ENCODE data around the gene TSPAN9.

Gene TSPAN9

DNA sequence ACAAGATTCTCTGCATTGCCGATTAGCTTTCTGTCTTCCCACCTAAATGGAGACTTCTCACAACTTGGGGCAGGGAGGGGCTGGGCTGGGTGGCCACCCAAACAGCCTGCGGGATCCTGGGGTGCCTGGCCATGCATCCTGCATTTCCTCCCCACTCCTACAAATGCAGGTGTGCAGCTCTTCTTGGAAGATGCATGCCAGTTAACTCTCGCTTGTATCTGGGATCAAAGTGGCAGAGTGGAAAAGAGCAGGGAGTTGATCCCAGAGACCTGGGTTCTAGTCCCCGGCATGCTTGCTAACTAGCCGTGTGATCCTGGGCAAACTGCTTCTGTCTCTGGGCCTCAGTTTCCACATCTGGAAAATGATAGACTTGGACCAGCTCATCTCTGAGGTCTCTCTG, 136.6 kb downstream of the TSPAN9 start:
- no peak for DNase-seq

DNA sequence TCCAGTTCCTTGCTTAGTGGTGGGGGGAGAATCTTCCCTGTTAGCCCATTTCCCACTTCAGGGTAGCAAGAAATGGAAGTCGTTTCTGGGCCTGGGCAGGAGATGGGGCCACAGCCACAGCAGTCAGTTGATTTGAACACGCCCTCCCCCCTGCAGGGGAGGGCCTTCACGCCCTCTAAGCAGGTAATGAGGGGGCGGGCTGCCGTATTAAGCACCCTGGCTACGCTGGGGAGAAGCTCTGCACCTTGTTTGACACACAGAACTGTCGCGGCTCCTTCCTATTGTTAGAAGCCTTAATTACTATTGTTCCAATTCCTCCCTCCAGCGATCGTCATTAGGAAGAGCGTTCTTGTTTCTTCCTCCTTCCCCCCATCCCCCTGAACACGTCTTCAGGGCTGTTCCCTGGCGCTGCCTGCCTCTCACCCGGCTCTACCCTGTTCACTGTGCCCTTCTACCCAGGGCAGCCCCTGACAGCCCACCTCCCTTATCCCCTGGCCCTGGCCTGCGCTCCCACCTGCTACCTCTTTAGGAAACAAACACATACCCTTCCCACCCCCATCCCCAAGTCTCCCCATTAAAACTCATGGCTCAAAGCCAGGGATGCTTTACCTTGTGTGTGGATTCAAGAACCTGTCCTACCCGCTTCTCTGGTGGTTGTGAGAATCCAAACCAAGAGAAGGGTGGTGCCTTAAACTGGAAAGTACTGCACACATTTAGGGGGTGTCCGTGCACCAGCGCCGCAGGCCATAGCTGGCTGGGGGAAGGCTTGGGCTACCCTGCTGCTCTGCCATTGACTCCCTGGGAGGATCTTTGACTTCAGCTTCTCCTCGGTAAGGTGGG, 137.6 kb downstream of the TSPAN9 start:
- DNase-seq, result peak; percentile 74 to 91

DNA sequence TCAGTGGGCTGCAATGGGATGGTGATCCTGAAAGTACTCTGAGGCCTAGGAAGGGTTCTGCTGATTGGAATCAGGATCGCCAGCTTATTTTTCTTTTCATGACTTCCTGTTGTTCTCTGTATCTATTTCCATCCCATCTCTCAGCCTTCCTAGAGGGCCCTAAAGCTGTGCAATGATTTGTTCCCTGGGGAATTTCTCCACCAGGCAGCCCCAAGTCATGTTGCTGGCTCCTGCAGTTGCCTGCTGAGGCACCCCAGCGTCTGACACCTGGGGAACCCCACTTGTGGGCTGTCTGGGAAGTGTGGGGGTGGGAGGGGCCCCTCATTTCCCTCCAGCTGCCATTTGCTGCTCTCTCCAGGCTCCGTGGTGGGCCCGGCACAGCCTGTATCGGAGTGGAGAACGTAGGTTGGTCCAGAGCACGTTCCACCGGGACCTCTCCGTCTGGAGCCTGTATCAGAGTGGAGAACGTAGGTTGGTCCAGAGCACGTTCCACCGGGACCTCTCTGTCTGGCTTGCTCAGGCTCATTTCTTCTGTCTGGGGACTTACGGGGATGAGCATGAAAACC, 138.3 kb downstream of the TSPAN9 start:
- no peak for DNase-seq

DNA sequence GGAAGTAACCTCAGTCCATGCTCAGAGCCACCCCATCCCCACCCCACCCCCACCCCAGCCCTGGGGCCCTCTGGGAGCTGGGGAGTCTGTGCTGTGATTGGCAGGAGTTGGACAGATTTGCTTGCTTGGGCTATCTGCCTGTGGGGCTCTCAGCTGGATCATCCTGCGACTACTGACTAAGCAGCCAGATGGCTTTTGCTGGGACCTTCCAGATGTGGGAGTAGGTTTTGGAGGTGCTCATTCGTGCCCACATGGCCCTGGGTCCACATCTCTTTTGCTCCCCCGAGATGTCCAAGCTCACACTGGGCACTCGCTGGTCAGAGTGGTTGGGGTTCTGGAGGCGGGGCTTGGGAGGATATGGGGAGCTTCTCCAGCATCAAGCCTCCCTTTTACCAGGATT, 138.9 kb downstream of the TSPAN9 start:
- no peak for DNase-seq

DNA sequence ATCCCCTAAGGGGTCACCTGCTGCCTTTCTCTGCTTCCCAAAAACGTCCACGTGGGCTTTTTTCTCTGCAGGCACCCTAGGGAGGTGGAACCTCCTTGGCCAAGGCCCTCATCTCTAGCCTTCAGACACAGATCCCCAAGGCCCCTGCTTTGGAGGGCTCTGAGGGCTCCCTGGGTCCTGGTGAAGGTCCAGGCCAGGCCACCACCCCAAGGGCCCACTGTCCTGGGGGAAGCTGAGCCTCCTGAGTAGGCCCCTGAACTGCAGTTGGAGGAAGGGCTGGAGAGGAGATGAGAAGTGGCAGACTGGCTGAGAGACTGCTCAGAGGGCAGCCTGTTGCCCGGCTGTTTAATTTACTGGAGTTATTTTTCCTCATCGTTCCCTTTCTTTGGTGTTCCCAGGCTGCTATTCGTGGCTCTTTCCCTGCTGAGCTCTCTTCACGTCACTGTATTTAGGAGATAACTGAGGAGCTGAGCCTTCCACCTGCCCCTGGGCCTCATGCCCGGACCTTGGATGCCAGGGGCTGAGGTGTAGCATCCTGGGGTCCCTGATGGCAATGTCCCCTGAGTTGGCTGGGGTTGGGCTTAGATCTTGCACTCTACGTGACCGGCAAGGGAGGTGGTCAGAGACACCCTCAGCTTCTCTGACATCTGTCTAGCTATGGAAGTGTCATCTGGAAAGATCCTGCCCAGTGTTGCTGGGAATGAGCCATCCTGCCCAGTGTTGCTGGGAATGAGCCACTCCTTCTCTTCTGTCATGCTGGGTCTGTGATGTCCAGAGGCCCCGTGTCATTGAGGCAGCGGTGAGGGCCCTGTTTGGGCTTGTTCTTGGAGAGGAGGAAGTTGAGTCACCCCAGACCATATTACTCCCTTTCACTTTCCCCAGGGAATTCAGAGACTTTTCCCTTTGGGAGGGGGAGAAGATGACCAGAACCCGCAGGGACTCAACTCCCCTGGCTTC, 139.8 kb downstream of the TSPAN9 start:
- DNase-seq, result no peak

DNA sequence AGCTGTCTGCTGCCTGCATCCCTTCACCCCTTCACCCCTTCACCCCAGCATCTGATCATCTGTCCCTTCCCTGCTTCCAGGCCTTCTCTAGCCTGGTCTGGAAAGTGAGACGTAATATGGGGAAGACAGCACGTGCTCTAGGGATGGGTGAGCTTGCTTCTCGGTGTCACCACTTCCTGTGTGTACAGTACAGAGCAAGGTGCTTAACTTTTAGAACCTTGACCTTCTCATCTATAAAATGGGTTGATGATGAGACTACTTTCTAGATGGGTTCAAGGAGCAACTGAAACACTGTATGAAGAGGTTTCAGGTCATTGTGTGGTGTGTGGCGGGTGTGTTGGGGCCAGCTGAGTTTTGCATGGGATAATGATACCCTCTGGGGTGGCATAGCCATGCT, 140.5 kb downstream of the TSPAN9 start:
- DNase-seq, result no peak

DNA sequence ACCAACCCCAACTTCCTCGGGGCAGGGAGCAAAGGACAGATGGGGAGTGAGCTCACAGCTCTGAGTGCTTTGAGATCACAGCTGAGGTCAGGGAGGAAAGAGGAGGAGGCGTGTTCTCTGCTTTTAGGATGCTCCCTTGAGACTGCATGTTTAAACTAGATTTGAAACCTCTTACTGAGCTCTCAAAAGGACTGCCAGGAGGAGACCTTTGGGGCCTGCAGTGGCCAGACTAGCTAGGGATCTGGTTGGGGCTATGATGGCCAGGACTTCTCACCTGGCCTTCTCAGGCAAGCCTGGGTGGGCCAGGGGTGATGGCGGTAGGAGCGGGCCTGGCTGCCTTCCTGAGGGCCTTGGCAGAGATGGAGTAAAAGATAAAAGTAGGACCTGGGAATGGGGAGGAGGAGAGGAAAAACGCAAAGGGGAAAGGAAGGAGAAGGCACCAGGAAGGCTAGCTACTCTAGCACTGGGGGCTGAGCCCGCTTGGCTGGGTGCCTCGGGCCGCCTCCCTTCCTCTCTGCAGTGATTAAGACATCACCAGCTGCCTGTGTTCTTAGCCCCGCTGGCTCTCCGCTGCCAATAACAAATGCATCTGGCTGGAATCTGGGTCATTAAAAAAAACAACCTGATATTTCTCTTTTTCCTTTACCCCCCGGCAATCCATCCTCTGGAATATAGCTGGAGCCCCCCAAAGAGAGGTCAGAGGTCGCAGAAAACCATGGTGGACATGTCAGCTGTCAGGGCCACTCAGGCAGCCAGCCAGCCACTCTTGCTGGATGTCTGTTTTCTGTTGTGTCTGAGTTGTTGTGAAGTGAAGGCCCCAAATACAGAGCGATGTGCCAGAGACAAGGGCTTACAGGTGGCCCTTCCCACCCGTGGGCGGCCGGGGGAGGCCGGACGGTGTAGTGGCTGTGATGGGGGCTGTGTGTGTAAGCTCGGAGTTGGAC, 141.3 kb downstream of the TSPAN9 start:
- DNase-seq, result peak; percentile 74 to 86

DNA sequence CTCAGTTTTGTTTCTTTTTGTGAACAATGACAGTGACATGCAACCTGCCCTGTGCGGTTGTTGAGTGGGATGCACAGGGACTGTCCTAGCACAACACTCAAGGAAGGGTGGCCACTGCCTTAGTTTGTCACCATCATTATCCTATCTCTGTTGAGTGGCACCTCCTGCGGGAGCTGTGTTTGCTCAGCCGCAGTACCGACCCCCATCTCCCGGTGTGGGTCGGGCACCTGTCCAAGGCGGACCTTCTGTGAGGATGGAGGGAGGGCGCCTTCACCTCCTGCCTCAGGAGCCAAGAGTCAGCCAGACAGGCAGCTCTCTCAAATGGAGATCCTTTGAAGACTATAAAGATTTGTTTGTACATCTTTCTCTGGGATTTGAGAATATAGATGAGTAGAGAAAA, 142.1 kb downstream of the TSPAN9 start:
- peak; percentile 38 to 74 for DNase-seq

DNA sequence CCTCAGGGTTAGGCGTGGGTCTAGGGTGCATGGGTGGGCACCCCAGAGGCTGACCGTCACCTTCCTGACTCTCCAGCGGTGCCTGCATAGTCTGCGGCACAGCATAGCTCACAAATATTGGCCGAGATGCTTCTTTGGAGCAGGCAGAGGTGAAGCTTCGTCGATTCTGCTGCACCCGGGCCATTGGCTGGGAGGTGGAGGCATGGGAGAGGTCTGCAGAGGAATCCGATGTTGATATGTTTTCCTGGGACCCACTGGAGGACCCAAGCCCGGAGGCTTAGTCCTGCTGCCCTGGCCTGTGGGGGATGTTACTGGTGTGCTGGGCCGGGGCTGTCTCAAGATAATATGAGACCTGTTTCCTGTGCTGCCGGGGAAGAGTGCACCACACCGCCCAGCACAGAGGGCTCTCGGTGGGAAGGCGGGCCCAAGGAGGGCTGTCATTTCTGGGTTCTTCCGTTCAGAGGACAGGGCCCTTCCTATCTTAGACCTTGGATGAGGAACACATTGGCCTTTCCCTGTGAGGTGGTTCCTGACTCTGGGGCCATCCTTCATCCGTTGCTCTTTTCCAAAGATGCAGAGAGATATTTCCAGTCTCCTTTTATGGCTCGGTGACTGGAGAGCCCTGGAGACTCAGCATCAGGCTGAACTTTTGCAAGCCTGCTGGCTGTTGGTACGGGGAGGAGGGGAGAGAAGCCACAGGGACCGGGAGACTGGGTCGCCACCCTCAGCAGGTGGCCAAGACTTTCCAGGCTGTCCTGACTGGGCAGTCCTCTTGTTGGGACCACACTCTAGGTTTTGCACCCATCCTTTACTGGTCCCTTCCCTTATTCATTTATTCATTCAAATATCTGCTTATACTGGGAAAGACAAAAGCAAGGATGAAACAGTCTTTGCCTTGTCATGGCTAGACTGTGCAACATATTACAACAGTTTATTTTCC, 143.5 kb downstream of the TSPAN9 start:
- DNase-seq, result no peak

DNA sequence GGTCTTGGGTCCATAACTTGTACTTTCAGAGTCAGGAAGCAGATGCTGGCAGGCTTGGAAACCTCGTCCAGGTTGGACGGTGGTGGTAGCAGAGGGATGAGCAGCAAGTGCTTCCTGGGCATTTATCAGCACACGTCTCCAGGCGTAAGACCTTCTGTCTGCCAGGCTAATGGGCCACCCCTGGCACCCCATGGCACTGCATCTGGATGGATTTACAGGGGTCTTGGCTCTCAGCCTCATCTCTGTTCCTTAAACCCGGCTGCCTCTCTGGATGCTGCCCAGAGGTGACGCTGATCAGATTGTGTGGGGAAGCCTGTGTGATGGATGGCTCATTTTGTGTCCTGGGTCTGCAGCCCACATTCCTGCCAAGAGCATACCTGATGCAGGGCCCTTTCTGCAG, 145.1 kb downstream of the TSPAN9 start:
- DNase-seq, result no peak

DNA sequence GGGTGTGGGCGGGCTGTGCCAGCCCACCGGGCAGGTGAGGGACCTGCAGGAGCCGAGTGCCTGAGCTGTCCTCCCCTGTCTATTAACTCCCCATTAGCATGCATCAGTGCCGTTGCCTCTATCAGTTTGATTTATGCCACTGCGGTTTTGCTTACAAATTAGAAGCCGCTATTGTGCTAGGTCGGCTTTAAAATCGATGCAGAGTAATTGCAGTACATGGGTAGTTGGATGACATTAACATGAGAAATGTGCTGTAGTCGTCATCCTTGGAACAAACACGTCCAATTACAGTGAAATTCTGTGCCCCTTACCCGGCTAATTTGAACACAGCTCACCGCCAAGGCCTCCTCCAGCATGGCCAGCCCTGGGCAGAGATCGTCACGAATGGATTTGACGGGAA, 145.8 kb downstream of the TSPAN9 start:
- DNase-seq, result peak; percentile 67 to 89

DNA sequence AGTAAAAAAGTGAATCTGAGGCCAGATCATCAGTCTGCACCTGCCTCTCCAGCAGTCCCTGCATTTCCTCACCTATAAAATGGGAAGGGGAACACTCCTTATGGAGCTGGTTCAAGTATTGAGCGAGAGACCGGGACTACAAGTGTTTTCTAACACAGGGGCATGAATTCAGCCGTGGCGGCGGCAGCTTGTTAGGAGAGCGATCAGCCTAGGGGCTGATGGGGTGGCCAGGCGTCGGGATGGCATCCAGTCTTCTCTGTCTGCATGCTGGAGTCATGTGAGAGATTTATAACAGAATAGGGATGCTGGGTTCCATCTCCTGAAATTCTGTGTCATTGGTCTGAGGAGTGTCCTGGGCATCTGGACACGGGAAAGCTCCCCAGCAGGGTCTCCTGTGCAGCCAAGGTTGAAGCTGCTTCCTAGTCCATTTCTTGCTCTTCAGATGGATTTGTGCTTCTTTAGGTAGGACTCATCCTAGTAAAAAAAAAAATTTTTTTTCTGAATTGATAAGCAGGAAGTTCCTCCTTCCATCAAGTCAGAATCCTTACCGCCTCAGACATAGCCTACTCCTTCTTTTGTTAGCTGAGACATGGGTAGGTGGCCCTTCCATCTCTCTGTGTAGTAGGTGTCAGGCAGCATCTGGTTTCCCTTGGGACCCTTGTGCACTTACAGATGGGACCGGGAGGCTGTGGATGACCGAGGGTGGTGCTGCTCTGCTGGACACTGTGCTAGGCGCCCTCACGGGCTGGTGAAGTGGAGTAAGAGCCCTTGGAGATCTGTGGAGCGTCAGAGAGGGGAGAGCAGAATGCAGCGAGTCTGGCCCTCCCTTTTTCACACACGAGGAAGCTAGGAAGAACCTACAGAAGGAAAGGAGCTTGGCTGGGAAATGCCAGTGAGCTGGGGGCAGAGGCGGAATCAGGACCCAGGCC, 146.7 kb downstream of the TSPAN9 start:
- no peak for DNase-seq

DNA sequence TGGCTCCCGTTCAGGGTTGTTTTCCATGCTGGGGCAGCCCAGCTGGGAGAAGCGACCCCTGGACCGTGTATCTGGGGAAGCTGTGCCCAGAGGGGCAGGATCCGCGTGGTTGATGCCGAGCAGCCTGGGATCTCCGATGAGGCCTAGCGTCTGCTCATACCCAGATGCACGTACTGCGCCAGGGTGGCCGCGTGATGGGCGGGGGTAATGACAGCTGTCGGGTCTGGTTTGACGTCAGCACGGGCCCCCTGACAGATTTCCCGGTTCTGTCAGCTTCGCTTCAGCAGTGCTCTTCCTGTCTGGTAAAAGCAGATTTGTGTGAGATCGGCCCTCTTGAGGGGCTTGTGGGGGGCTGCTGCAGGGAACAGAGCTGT, 147.3 kb downstream of the TSPAN9 start:
- no peak for DNase-seq

DNA sequence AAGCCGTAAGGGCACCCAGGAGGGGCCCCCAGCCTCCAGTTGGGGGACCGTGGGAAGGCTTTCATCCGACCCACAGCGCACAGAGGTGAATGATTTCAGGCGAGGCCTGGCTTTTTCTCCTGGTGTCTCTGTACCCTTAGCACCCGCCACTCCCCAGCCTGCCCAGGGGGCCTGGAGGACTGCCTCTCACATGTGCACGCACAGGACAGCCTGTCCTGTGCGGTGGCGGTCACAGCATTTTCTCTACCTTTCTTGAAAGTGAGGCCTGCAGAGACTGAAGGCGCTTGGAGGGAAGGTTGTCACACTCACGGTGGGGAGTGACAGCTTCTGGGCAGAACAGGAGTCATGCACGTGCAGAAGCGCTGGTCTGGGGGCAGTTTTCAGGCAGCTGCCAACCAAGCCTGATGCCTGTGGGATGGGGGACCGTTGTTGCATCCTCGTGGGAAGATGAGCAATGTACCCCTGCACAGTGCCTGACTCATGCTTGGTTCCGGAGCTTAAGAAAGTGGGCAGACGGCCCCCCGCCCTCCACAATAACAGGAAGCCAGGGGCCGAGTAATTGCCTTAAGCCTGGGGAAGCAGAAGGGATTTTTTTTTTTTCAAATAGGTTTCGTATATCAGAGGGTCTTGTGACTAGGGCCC, 148.1 kb downstream of the TSPAN9 start:
- no peak for DNase-seq

DNA sequence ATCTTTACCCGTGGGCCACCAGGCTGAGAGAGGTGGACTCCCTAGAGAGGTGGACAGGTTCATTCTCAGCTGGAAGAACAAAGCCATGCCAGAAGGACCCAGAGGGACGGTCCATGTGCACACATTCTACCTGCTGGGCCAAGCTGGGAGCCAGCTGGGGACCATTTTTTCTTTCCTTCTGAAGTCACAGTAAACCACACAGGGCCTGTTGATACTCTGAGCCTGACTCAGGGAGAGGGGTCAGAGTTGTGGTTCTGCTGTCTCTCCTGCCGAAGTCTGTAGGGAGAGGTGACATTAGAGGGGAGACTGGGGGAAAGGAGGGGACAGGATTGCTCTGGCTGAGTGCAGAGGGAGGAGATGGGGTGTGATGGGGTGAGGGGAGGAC, 148.6 kb downstream of the TSPAN9 start:
- no peak for DNase-seq

DNA sequence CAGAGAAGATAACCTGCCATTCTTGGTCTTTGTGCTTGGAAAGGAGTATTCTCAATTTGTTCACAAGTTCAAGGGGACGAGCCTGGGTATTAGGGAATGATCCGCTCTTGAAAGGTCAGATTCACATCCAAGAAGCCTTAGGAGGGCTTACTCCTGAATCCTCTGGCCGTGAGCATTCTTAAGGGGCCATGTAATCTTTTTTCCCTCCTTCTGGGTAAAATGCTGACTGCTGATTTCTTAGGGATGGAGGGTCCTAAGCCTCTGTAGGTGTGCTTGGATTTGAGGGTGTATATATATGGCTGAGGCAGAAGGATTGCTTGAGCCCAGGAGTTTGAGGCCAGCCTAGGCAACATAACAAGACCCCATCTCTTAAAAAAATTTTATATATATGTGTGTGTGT, 149.1 kb downstream of the TSPAN9 start:
- DNase-seq, result no peak

DNA sequence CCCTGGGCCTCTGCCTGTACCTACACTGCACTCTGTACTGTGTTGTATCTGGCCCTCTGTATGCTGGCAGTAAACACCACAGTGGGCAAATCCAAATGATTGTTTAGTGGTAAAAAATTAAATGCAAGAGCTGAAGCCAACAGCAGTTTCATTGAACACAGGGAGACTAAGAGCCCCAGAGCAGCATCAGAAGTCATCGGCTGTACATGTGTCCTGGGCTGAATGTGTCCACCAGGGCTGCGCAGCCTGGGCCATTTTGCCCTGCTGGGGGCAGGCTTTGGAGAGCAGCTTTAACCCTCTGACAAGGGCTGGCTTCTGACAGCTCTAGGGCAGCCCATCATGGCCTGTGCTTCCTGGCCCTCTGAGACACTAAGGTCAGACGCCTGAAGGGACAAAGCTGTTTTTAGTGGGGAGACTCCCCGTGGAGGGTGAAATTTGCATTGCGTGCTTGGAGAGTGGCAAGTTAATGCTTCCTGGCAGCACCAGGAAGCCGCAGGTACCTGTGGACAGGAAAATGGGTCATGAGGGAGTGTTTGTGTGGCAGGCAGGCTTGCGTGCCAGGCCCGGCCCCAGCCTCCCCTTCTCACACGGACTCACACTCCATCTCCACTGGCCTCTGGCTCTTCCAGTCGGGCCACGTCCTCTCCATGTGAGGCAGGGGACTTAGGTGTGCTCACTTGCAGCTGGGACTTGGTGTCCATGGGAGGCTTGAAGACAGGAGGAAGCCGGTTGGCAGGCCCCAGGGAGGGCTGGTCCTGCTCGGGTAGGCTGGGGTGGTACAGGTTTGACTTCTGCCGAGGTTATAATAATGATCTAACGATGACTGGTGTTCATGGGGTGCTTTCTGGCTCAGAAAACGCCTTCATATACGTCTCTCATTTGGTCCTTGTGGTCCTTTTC, 150.1 kb downstream of the TSPAN9 start:
- no peak for DNase-seq

DNA sequence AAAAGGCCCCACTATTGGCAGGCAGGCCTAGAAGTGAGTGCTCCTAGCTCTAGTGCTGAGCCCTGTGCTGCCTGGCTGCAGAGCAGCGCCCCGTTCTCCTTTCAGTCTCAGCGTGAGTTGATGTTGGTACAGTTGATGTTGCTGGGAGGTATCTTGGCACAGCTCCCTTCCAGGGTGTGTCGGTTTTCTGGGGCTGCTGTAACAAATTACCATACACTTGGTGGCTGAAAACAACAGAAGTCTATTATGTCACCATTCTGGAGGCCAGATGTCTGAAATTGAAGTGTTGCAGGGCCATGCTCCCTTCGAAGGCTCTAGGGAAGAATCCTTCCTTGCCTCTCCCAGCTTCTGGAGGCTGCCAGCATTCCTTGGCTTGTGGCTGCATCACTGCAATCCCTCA, 151.4 kb downstream of the TSPAN9 start:
- DNase-seq, result no peak

DNA sequence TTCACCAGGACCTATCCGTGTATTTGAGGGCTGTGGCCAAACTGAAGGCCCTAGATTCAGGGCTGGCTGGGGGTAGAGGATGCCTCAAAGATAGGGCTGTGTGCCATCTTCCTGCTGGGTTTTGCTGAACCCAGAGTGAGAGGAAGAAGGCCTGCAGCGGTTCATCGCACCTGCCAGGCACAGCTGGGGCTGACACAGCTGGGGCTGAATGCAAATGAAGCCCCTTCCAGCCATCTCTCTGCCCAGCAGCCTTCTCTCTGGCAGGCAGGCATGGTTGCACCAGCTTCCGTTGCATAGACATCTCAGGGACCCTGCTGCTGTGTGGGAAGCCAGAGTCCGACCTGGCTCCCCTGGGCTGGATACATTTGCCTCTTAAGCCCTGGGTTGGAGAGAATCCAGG, 152.4 kb downstream of the TSPAN9 start:
- no peak for DNase-seq

All from NCI-H2081 (cell line).